ENCODE measurements around the gene SLC35E4. TPM values are rescaled to one million over a fixed set of nuclear protein-coding genes. Genes with fewer than 3 reads are reported as not detected.
"Not testable (repeated sequence)": the region's sequence is repeated elsewhere in the genome, so short reads cannot be mapped to it uniquely, and the experiment has no call there.

SLC35E4 gene
- total and polyA plus RNA-seq, 12 donors: 0.60 to 7.0 (median 3.3) TPM

DNA sequence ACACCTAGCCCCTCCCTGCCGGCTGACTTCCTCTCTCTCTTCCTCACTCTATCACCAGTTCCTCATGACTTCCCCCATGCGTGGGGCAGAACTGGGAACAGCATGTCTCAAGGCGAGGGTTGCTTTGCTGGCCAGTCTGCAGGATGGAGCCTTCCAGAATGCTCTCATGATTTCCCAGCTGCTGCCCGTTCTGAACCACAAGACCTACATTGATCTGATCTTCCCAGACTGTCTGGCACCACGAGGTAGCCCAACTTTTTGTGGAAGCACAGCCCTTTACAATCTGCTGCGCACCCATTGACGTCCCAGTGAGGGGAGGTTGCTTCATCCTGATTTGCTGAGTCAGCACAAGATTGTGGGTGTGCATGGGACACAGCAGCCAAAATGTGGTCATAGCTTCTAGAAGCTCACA, 20.0 kb upstream of the SLC35E4 start:
- peak overlapping the region in 1 of 5 donors; percentile 47 for H3K27ac ChIP-seq
- H3K9me3 ChIP-seq (replicated peaks in 1 of 3): no peaks in the 10 kb centered on the region
- H3K36me3 ChIP-seq (replicated peaks in 1 of 2): peaks cover 0 to 55% of the 10 kb centered on the region in 2 donors
- no peaks in the 10 kb centered on the region for H3K4me1 ChIP-seq (replicated peaks in 1 of 2)
- no peaks in the 10 kb centered on the region for H3K27me3 ChIP-seq
- WGBS, 4 donors: 72 to 83% (median 75%) methylated on average over 7 of the region's 7 CpGs
- intact Hi-C loops (cut with DNase I): no loop called here
- DNase-seq: peak in 2 of 7 donors; percentile 38 to 48
- no peak for TF ChIP-seq POLR2A (IDR thresholded peaks at IDR 0.05)
- TF ChIP-seq, protein P1, sequence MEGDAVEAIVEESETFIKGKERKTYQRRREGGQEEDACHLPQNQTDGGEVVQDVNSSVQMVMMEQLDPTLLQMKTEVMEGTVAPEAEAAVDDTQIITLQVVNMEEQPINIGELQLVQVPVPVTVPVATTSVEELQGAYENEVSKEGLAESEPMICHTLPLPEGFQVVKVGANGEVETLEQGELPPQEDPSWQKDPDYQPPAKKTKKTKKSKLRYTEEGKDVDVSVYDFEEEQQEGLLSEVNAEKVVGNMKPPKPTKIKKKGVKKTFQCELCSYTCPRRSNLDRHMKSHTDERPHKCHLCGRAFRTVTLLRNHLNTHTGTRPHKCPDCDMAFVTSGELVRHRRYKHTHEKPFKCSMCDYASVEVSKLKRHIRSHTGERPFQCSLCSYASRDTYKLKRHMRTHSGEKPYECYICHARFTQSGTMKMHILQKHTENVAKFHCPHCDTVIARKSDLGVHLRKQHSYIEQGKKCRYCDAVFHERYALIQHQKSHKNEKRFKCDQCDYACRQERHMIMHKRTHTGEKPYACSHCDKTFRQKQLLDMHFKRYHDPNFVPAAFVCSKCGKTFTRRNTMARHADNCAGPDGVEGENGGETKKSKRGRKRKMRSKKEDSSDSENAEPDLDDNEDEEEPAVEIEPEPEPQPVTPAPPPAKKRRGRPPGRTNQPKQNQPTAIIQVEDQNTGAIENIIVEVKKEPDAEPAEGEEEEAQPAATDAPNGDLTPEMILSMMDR (IDR thresholded peaks at IDR 0.05): no peak
- no peak overlapping the region for H3K4me3 ChIP-seq

DNA sequence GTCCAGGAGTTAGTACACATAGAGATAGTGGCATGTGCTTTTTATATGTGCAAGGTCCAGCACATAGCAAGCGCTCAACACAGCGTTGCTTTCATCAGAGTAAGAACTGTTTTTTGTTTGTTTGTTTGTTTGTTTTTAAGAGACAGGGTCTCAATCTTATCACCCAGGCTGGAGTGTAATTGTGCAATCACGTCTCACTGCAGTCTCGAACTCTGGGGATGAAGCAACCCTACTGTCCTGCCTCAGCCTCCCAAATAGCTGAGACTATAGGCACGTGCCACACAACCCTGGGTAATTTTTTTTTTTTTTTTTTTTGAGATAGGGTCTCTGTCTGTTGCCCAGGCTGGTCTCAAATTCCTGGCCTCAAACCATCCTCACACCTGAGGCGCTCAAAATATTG, 17.8 kb upstream of the SLC35E4 start:
- Histone ChIP-seq H3K4me1 (replicated peaks in 1 of 2) (no peaks in the 10 kb centered on the region), H3K36me3 (replicated peaks in 1 of 2) (peaks cover 0 to 52% of the 10 kb centered on the region in 2 donors), H3K9me3 (replicated peaks in 1 of 3) (no peaks in the 10 kb centered on the region), H3K4me3 (no peak overlapping the region), H3K27me3 (no peaks in the 10 kb centered on the region), H3K27ac (no peak overlapping the region)
- TF ChIP-seq, protein P1 (IDR thresholded peaks at IDR 0.05): no peak
- intact Hi-C loops (cut with DNase I): no loop called here
- no peak for DNase-seq
- 84 to 91% (median 89%) methylated on average over 6 of the region's 6 CpGs for WGBS, 4 donors

DNA sequence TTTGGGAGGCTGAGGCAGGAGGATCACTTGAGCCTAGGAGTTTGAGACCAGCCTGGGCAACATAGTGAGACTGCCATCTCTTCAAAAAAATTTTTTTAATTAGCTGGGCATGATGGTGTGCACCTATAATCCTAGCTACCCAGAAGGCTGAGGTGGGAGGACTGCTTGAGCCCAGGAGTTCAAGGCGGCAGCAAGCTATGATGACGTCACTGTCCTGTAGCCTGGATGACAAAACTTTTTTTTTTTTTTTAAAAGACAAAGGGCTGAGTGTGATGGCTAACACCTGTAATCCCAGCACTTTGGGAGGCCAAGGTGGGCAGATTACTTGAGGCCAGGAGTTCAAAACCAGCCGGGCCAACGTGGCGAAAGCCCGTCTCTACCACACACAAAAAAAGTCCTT, 15.7 kb upstream of the SLC35E4 start:
- not testable (repeated sequence) for H3K4me1 ChIP-seq (replicated peaks in 1 of 2); H3K9me3 ChIP-seq (replicated peaks in 1 of 3); DNase-seq; H3K27ac ChIP-seq; H3K27me3 ChIP-seq; H3K4me3 ChIP-seq
- H3K36me3 ChIP-seq (replicated peaks in 1 of 2): peaks cover 0 to 40% of the 10 kb centered on the region in 2 donors
- intact Hi-C loops (cut with DNase I): loop anchor here in 1 of 2 donors (10.0 kb wide), 1 partner anchor 285 kb away; no protein-coding TSS in a partner anchor
- 93 to 95% (median 94%) methylated on average over 6 of the region's 6 CpGs for WGBS, 4 donors

DNA sequence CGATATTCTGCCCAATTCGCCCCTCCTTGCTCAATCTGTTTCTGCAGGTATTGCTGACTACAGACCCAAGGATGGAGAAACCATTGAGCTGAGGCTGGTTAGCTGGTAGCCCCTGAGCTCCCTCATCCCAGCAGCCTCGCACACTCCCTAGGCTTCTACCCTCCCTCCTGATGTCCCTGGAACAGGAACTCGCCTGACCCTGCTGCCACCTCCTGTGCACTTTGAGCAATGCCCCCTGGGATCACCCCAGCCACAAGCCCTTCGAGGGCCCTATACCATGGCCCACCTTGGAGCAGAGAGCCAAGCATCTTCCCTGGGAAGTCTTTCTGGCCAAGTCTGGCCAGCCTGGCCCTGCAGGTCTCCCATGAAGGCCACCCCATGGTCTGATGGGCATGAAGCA, 9.2 kb upstream of the SLC35E4 start:
- Histone ChIP-seq H3K36me3 (replicated peaks in 1 of 2) (peaks cover 0 to 6% of the 10 kb centered on the region in 2 donors), H3K4me1 (replicated peaks in 1 of 2) (no peaks in the 10 kb centered on the region), H3K9me3 (replicated peaks in 1 of 3) (no peaks in the 10 kb centered on the region), H3K27me3 (no peaks in the 10 kb centered on the region), H3K27ac (no peak overlapping the region), H3K4me3 (no peak overlapping the region)
- 91 to 95% (median 94%) methylated on average over 4 to 5 of the region's 5 CpGs for WGBS, 4 donors
- no peak for DNase-seq
- intact Hi-C loops (cut with DNase I): loop anchor here in 1 of 2 donors (10.0 kb wide), 1 partner anchor 278 kb away; no protein-coding TSS in a partner anchor
- TF ChIP-seq POLR2A (IDR thresholded peaks at IDR 0.05): no peak
- TF ChIP-seq, protein P1 (IDR thresholded peaks at IDR 0.05): no peak

DNA sequence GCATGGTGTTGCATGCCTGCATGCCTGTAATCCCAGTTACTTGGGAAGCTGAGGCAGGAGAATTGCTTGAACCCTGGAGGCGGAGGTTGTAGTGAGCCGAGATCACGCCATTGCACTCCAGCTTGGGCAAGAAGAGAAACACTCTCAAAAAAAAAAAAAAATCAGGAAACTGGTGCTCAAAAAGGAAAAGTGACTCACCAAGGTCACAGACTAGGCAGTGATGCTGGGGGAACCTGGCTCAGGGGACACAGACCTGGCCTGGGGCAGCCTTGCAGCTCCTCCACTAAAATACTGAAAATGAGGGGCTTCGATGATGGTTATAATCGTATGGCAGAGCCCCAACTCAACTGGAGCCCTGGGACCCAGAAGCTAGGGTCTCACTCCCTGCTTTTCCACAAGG, 8.1 kb upstream of the SLC35E4 start:
- peak in 5 of 7 donors; percentile 35 to 65 (median 48) for DNase-seq
- Histone ChIP-seq H3K36me3 (replicated peaks in 1 of 2) (peaks cover 0 to 6% of the 10 kb centered on the region in 2 donors), H3K4me1 (replicated peaks in 1 of 2) (no peaks in the 10 kb centered on the region), H3K27ac (no peak overlapping the region), H3K27me3 (no peaks in the 10 kb centered on the region), H3K4me3 (no peak overlapping the region), H3K9me3 (replicated peaks in 1 of 3) (no peaks in the 10 kb centered on the region)
- intact Hi-C loops (cut with DNase I): loop anchor here in 1 of 2 donors (10.0 kb wide), 1 partner anchor 277 kb away; no protein-coding TSS in a partner anchor
- TF ChIP-seq, protein P1 (IDR thresholded peaks at IDR 0.05): no peak
- no peak for TF ChIP-seq POLR2A (IDR thresholded peaks at IDR 0.05)
- 50 to 56% (median 54%) methylated on average over 4 to 5 of the region's 5 CpGs for WGBS, 4 donors

All from adrenal gland (tissue), 12 donors.